DND-41 (cell line): ENCODE measurements around the gene PLD1.

Source experiments
- CTCF ChIP-seq: IDR thresholded peaks from 2 replicates; pipeline ENCODE4 v1.5.1; 2012; ENCODE audit warnings: borderline replicate concordance, low read length, moderate library complexity, mild to moderate bottlenecking; ENCODE audit not compliant: poor library complexity, severe bottlenecking; ENCODE audit errors: extremely low read depth
- EZH2 ChIP-seq: IDR thresholded peaks from 3 replicates; pipeline ENCODE4 v1.6.1; 2012; ENCODE audit warnings: borderline replicate concordance, low read depth, mild to moderate bottlenecking, moderate library complexity, low read length, inconsistent platforms; ENCODE audit not compliant: severe bottlenecking

GRCh38 chr3:171835116-171835515 lies 24.8 kb upstream of the PLD1 start:
- TF ChIP-seq CTCF: no peak
- no peak for TF ChIP-seq EZH2
